Activated naive CD8-positive, alpha-beta T cell treated with anti-CD3 and anti-CD28 coated beads, Interleukin-2, amount 50 U/mL, for 24 hours (primary cell): ENCODE results near the gene OR51B6.

Experiments used
- ATAC-seq: fragments of 150-1000 bp; cut with Tn5 transposase; one replicate; pipeline ENCODE4 v1.10.0; 2021
- DNase-seq: peaks from one replicate; pipeline ENCODE4 v3.0.0; 2021
- H3K27ac Mint-ChIP-seq: one replicate; pipeline ENCODE4 v1.8.0; 2021; ENCODE audit warnings: mild to moderate bottlenecking, mixed read lengths
- H3K27me3 Mint-ChIP-seq: one replicate; pipeline ENCODE4 v1.8.0; 2021; ENCODE audit warnings: mixed read lengths
- H3K36me3 Mint-ChIP-seq: one replicate; pipeline ENCODE4 v1.8.0; 2021; ENCODE audit warnings: low read depth, mixed read lengths
- H3K4me1 Mint-ChIP-seq: one replicate; pipeline ENCODE4 v1.8.0; 2021; ENCODE audit warnings: mixed read lengths
- H3K4me3 Mint-ChIP-seq: one replicate; pipeline ENCODE4 v1.8.0; 2021; ENCODE audit warnings: mild to moderate bottlenecking, moderate library complexity, mixed read lengths
- H3K9me3 Mint-ChIP-seq: one replicate; pipeline ENCODE4 v1.8.0; 2021; ENCODE audit warnings: mixed read lengths

The OR51B6 gene

DNA sequence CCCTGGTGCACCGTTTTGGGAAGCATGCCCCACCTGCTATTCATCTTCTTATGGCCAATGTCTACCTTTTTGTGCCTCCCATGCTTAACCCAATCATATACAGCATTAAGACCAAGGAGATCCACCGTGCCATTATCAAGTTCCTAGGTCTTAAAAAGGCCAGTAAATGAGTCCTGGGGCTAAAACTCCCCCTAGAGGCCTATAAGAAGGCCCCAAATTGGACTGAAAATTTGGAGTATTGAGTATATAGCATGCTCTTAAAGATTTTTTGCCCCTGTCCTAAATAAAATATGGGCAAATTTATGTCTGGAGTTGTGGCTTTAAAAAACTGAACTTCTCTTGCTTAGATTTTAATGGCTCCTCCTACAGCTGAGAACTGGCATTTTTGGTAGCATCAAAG is 38.9 kb downstream of the OR51B6 start:
- DNase-seq (no peak), ATAC-seq (no peak)
- Mint-ChIP-seq H3K9me3 (no peaks in the 10 kb centered on the region), H3K4me3 (no peak overlapping the region), H3K36me3 (no peaks in the 10 kb centered on the region), H3K27ac (no peak overlapping the region), H3K27me3 (no peaks in the 10 kb centered on the region), H3K4me1 (no peaks in the 10 kb centered on the region)

DNA sequence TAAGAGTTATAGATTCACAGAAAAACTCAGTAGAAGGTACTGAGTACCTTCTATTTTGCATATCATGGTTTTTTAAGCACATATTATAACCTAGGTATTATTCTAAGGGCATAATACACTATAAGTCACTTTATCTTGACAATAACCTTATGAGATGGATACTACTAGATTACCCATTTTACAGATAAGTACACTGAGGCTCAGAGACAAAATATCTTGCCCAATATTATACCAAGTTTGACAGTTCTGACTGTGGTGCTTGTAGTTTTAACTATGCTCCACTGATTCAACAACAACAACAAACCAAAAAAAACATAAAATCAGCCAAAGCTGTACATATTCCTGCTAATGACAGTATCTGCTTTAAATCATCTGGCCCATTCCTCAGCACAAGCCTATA is 42.8 kb downstream of the OR51B6 start:
- ATAC-seq (no peak), DNase-seq (no peak)
- Mint-ChIP-seq H3K27ac (no peak overlapping the region), H3K4me3 (no peak overlapping the region), H3K9me3 (no peaks in the 10 kb centered on the region), H3K27me3 (no peaks in the 10 kb centered on the region), H3K4me1 (no peaks in the 10 kb centered on the region), H3K36me3 (no peaks in the 10 kb centered on the region)

DNA sequence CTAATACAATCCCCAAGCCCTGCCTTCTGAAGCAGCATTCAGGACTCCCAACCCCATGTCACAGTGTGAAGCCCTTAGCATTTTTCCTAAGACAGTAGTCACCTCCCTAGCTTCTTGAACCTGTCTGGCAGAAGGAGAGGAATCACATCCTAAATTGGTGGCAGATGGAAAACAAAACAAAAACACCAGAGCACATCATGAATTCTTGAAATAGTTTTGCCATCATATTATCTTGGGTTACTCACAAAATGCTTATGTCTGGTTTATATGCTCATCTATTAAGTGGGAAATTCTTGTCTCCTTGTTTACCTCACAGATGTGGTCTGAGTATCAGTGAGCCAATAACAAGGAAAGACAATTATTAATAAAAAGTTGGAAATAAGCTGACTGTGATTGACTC is 47.6 kb downstream of the OR51B6 start:
- no peak overlapping the region for H3K4me3 Mint-ChIP-seq

More for the DNA sequence above, 47.6 kb downstream of the OR51B6 start:
- no peak overlapping the region for H3K27ac Mint-ChIP-seq
- no peaks in the 10 kb centered on the region for H3K36me3 Mint-ChIP-seq
- H3K27me3 Mint-ChIP-seq: peaks cover 1% of the 10 kb centered on the region
- H3K9me3 Mint-ChIP-seq: no peaks in the 10 kb centered on the region
- ATAC-seq: no peak
- DNase-seq: no peak
- no peaks in the 10 kb centered on the region for H3K4me1 Mint-ChIP-seq
